Astrocyte (in vitro differentiated cells and primary cell): ENCODE data around the gene PDS5B.

Experiments used
- EZH2 ChIP-seq: IDR thresholded peaks from 2 replicates; pipeline ENCODE4 v1.6.1; 2012; ENCODE audit warnings: mild to moderate bottlenecking, low read length, inconsistent platforms; ENCODE audit not compliant: insufficient read depth
- TF ChIP-seq, protein P1 (sequence below): IDR thresholded peaks from 2 replicates; pipeline ENCODE4 v1.5.1; 2011; ENCODE audit warnings: low read depth, mild to moderate bottlenecking, inconsistent platforms, low read length, moderate library complexity; ENCODE audit not compliant: insufficient read depth

DNA sequence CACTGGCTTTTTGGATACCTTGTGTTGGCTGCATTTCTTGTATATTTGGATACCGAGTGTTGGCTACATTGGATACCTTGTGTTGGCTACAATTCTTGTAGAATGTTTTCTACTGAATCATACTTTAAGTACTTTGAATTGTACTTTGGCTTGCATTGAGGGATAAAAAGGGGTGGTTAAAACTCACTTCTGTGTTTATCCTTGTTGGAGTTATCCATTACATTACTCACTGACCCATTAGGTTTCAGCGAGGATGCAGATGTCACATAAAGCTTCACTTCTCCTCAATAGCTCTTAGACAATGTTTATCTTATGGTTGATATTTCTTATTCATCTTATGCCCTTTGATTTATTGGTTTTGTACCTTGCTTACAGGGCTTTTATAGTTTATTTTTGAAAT, 43.1 kb downstream of the PDS5B start:
- TF ChIP-seq, protein P1, sequence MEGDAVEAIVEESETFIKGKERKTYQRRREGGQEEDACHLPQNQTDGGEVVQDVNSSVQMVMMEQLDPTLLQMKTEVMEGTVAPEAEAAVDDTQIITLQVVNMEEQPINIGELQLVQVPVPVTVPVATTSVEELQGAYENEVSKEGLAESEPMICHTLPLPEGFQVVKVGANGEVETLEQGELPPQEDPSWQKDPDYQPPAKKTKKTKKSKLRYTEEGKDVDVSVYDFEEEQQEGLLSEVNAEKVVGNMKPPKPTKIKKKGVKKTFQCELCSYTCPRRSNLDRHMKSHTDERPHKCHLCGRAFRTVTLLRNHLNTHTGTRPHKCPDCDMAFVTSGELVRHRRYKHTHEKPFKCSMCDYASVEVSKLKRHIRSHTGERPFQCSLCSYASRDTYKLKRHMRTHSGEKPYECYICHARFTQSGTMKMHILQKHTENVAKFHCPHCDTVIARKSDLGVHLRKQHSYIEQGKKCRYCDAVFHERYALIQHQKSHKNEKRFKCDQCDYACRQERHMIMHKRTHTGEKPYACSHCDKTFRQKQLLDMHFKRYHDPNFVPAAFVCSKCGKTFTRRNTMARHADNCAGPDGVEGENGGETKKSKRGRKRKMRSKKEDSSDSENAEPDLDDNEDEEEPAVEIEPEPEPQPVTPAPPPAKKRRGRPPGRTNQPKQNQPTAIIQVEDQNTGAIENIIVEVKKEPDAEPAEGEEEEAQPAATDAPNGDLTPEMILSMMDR: no peak
- TF ChIP-seq EZH2: no peak
